Measurements from ENCODE around the gene IL16.

DNA sequence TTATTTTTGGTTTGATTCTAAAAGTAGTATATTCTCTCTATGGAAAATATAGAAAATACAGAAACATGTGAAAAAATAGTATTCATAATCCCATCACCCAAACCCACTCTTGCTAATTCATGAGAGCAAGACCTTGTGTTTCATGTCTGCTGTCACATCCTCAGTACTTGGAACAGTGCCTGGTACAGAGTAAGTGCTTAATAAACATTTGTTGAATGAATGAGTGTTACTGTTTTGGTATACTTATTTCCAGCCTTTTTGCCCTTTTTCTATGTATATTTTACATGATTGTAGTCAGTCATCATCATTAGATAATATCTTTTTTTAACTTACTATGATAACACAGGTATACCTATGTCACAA is 59.3 kb downstream of the IL16 start:
- TF ChIP-seq, protein P1, sequence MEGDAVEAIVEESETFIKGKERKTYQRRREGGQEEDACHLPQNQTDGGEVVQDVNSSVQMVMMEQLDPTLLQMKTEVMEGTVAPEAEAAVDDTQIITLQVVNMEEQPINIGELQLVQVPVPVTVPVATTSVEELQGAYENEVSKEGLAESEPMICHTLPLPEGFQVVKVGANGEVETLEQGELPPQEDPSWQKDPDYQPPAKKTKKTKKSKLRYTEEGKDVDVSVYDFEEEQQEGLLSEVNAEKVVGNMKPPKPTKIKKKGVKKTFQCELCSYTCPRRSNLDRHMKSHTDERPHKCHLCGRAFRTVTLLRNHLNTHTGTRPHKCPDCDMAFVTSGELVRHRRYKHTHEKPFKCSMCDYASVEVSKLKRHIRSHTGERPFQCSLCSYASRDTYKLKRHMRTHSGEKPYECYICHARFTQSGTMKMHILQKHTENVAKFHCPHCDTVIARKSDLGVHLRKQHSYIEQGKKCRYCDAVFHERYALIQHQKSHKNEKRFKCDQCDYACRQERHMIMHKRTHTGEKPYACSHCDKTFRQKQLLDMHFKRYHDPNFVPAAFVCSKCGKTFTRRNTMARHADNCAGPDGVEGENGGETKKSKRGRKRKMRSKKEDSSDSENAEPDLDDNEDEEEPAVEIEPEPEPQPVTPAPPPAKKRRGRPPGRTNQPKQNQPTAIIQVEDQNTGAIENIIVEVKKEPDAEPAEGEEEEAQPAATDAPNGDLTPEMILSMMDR (conservative IDR thresholded peaks at IDR 0.05; ENCODE audit: low read length) = no peak
- TF ChIP-seq EZH2phosphoT487 (IDR thresholded peaks at IDR 0.05; ENCODE audit: borderline replicate concordance, low read depth, low read length) = no peak

Measured in OCI-LY7 (cell line).